ENCODE data around the gene NDUFS3.

- TF ChIP-seq POLR2A (IDR thresholded peaks at IDR 0.05; ENCODE audit: low read depth, low read length) (no peak), TCF7 (IDR thresholded peaks at IDR 0.05; ENCODE audit: borderline replicate concordance) (no peak), CTCF (IDR thresholded peaks at IDR 0.05 in 2 of 3, conservative IDR thresholded peaks at IDR 0.05 in 1 of 3; ENCODE audit: control insufficient read depth in 2 of 3, extremely low read depth in 1 of 3, insufficient read depth in 1 of 3, low read depth in 3 of 3, low read length in 3 of 3) (no peak), MXI1 (IDR thresholded peaks at IDR 0.05; ENCODE audit: low read depth, low read length) (no peak), ESRRA (IDR thresholded peaks at IDR 0.05; ENCODE audit: low read length) (no peak), USF2 (IDR thresholded peaks at IDR 0.05; ENCODE audit: borderline replicate concordance, low read depth, low read length) (no peak)
- TF ChIP-seq, protein P1, sequence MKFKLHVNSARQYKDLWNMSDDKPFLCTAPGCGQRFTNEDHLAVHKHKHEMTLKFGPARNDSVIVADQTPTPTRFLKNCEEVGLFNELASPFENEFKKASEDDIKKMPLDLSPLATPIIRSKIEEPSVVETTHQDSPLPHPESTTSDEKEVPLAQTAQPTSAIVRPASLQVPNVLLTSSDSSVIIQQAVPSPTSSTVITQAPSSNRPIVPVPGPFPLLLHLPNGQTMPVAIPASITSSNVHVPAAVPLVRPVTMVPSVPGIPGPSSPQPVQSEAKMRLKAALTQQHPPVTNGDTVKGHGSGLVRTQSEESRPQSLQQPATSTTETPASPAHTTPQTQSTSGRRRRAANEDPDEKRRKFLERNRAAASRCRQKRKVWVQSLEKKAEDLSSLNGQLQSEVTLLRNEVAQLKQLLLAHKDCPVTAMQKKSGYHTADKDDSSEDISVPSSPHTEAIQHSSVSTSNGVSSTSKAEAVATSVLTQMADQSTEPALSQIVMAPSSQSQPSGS (IDR thresholded peaks at IDR 0.05; ENCODE audit: low read length) = no peak
- TF ChIP-seq, protein P2, sequence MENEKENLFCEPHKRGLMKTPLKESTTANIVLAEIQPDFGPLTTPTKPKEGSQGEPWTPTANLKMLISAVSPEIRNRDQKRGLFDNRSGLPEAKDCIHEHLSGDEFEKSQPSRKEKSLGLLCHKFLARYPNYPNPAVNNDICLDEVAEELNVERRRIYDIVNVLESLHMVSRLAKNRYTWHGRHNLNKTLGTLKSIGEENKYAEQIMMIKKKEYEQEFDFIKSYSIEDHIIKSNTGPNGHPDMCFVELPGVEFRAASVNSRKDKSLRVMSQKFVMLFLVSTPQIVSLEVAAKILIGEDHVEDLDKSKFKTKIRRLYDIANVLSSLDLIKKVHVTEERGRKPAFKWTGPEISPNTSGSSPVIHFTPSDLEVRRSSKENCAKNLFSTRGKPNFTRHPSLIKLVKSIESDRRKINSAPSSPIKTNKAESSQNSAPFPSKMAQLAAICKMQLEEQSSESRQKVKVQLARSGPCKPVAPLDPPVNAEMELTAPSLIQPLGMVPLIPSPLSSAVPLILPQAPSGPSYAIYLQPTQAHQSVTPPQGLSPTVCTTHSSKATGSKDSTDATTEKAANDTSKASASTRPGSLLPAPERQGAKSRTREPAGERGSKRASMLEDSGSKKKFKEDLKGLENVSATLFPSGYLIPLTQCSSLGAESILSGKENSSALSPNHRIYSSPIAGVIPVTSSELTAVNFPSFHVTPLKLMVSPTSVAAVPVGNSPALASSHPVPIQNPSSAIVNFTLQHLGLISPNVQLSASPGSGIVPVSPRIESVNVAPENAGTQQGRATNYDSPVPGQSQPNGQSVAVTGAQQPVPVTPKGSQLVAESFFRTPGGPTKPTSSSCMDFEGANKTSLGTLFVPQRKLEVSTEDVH (IDR thresholded peaks at IDR 0.05; ENCODE audit: low read depth, partially characterized antibody) = no peak
Observed at GRCh38 chr11:47605921-47606320, 27.0 kb downstream of the NDUFS3 start.
